GM19438 (cell line): ENCODE measurements around the gene GALNT17.

ENCODE experiments used
- ATAC-seq: cut with Tn5 transposase; IDR thresholded peaks from one replicate; pipeline ENCODE4 v1.9.1; 2021; ENCODE audit warnings: low read depth; ENCODE audit not compliant: unreplicated experiment

The GALNT17 gene

DNA sequence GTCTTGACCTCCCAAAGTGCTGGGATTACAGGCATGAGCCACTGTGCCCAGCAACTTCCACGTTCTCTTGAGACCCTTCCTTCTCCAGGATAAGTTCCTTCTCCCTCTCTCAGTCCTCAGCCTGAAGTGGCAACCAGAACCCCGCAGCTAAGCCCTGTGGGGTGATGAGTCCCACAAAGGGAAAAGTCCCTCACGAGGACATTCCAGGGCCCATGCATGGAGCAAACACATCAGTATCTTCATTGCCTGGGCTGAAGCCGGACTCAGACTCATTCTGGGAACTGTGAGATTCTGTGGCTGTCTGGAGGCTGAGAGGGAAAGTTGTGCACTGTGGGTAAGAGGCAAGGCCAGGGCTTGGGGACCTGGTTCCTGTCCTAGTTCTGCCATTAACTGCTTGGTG, 622.9 kb downstream of the GALNT17 start:
- ATAC-seq, result no peak

DNA sequence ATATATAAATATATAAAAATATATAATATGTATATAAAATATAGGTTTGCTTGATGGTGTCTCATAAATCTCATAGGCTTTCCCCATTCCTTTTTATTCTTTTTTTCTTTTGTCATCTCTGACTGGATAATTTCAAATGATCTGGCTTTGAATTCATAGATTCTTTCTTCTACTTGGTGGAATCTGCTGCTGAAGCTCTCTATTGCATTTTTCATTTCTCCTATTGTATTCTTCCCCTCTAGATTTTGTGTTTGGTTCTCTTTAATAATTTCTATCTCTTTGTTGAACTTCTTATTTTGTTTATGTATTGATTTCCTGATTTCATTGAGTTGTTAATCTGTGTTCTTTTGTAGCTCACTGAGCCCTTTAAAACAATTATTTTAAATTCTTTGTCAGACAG, 629.4 kb downstream of the GALNT17 start:
- ATAC-seq, result no peak
